GM18519 (cell line): Measurements from ENCODE around the gene C16orf54.
"Not testable (repeated sequence)": the region's sequence is repeated elsewhere in the genome, so short reads cannot be mapped to it uniquely, and the experiment has no call there.

Experiments used
- ATAC-seq: cut with Tn5 transposase; IDR thresholded peaks from one replicate; pipeline ENCODE4 v1.9.1; 2021; ENCODE audit warnings: mild to moderate bottlenecking, moderate library complexity; ENCODE audit not compliant: unreplicated experiment, low FRiP score

Gene C16orf54

DNA sequence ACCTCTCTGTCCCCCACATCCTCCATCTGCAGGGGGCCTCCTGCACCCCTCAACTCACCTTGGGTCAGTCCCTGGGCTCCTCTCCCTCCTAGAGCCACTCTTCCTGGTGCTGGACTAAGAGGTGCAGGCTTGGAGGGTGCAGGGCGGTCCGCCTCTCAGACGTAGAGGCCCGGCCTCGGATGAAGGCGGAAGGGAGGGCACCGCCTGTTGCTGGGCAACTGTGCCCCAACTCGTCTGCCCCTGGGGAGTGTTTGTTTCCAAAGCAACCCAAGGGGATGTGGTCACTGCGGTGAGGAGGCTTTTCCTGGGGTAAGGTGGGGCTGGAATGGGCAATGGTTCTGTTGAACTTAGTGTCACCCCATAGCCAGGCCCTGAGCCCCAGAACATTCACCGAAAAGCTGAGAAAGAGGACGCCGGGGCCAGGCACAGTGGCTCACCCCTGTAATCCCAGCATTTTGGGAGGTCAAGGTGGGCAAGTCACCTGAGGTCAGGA, at the start of gene C16orf54:
C16orf54 (minus strand) TSS at position 138 of the 493 bp plus-strand sequence. CDS start 1,039 bp downstream, outside the sequence.
- peak; percentile 48 for ATAC-seq

DNA sequence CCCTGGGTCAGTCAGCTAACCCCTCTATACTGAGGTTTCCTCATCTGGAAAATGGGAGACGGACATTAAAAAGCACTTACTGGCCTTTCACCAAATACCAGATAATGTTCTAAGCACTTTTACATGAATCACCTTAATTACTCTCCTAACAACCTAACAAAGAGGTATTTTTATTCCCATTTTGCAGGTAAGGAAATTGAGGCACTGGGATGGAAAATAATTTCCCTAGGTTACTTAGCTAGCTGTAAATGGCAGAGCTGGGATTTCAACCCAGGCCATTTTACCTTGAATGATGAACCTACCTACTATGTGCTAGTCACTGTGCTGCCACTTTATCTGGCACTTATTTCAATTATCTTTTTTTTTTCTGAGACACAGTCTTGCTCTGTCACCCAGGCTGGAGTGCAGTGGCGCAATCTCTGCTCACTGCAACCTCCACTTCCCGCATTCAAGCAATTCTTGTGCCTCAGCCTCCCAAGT, 48.5 kb upstream of the C16orf54 start:
- no peak for ATAC-seq

GRCh38 chr16:29793153-29793552, 47.4 kb upstream of the C16orf54 start:
- not testable (repeated sequence) for ATAC-seq

GRCh38 chr16:29791845-29792807, 46.3 kb upstream of the C16orf54 start:
- no peak for ATAC-seq

GRCh38 chr16:29790949-29791844, 45.4 kb upstream of the C16orf54 start:
- ATAC-seq = no peak

- peak; percentile 70 for ATAC-seq
Measured at GRCh38 chr16:29790183-29790948, 44.6 kb upstream of the C16orf54 start, which contains the start of gene KIF22. TSS of gene KIF22 (plus strand) at chr16:29790751. CDS start at chr16:29790760, 9 bp downstream.

GRCh38 chr16:29789775-29790182, 44.0 kb upstream of the C16orf54 start:
- ATAC-seq = no peak

DNA sequence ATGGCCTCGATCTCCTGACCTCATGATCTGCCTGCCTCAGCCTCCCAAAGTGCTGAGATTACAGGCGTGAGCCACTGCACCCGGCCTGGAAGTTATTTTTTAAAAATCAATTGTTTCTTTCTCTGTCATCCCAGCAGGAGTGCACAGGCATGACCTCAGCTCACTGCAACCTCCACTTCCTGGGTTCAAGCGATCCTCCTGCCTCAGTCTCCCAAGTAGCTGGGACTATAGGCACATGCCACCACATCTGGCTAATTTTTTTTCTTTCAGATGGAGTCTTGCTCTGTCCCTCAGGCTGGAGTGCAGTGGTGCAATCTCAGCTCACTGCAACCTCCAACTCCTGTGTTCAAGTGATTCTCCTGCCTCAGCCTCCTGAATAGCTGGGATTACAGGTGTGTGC, 41.4 kb upstream of the C16orf54 start:
- ATAC-seq = not testable (repeated sequence)

- no peak for ATAC-seq
Measured at GRCh38 chr16:29784901-29785500, 39.2 kb upstream of the C16orf54 start.

- no peak for ATAC-seq
Measured at GRCh38 chr16:29784157-29784556, 38.4 kb upstream of the C16orf54 start.

GRCh38 chr16:29783094-29783953, 37.5 kb upstream of the C16orf54 start:
- not testable (repeated sequence) for ATAC-seq

DNA sequence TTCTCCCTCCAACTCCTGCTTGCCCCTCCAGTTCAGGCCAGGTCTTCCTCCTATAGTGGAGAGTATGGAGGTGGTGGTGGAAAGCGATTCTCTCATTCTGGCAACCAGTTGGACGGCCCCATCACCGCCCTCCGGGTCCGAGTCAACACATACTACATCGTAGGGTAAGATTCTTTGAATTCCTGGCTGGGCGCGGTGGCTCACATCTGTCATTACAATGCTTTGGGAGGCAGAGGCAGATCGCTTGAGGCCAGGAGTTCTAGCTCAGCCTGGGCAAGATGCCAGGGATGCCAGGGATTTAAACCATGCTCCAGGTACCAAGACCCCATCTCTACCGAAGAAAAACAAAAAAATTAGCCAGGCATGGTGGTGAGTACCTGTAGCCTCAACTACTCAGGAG, 33.7 kb upstream of the C16orf54 start:
- ATAC-seq = no peak

DNA sequence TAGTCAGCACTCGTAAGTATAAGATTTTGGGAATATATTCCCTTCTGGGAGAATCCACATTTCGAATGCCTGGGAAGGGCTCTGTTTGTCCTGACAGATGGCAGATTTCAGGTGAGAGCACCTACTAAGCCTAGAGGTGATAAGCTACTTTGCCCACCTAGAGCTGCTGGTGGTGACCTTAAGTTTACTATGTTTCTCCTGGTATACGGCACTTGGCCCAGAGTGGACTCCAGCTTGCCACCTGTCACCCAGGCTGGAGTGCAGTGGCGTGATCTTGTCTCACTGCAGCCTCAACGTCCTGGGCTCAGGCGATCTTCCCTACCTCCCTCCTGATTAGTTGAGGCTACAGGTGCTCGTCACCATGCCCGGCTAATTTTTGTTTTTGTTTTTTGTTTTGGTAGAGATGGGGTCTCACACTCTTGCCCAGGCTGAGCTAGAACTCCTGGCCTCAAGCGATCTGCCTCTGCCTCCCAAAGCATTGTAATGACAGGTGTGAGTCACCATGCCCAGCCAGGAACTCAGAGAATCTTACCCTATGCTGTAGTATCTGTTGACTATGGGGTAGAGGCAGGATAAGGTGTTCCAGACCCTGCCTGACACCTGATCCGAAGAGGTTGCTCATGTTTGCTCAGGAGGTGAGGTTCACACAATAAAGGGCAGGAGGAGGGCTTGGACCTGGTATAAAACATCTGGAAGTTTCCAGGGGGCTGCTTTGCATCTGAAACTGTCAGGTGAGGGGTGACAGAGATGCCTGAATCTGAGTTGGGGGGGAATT, 32.0 kb upstream of the C16orf54 start, which contains the start of gene ZG16:
ZG16 (plus strand) TSS at position 681 of the 775 bp plus-strand sequence. CDS start 1,011 bp downstream, outside the sequence.
- no peak for ATAC-seq

DNA sequence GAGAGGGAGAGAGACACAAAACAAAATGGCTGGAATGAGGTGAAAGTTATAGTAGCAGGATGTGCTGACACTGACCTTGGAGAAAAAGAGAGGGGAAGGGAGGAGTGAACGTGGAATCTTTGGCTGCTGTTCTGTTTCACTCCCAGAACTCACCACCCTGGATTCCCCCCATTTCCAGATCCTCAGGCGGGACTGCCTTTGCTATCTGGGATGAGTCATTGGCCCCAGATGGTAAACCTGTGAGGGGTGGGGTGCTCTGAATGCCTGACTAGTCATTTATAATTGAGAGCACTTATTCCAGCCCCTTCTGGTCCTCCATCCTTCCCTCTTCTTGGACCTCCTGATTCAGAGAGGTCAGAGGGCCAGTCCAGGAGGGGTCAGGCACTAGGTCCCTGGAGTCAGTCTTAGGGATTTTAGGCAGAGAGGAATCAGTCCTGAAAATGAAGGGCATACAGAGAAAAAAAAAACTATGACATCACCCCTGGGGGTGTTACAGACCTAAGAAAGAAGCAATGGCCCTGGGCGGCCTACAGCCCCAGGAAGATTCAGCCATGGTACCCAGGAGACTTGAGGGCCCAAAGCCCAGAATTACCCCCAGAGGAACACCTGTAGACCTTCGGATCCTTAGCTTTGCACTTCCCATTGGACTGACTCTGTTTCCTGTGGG, 30.1 kb upstream of the C16orf54 start:
- ATAC-seq = no peak

GRCh38 chr16:29774730-29775129, 28.9 kb upstream of the C16orf54 start:
- no peak for ATAC-seq

GRCh38 chr16:29772330-29772729, 26.5 kb upstream of the C16orf54 start:
- ATAC-seq = not testable (repeated sequence)
